Activated T-helper 17 cell treated with anti-CD3 and anti-CD28 coated beads, Interleukin-2, amount 50 U/mL, for 72 hours (primary cell): ENCODE measurements around the gene SH3RF3. TPM values are rescaled to one million over a fixed set of nuclear protein-coding genes. Genes with fewer than 3 reads are reported as not detected.

Source experiments
- ATAC-seq: fragments of 150-1000 bp; cut with Tn5 transposase; replicated peaks from 2 replicates; pipeline ENCODE4 v1.10.0; 2021; ENCODE audit warnings: mild to moderate bottlenecking, moderate library complexity
- H3K27ac Mint-ChIP-seq: one replicate; pipeline ENCODE4 v1.8.0; 2022; ENCODE audit warnings: mixed read lengths
- H3K27me3 Mint-ChIP-seq: one replicate; pipeline ENCODE4 v1.8.0; 2022; ENCODE audit warnings: mixed read lengths
- H3K36me3 Mint-ChIP-seq: one replicate; pipeline ENCODE4 v1.8.0; 2022; ENCODE audit warnings: low read depth, mild to moderate bottlenecking, mixed read lengths
- H3K4me1 Mint-ChIP-seq: one replicate; pipeline ENCODE4 v1.8.0; 2022; ENCODE audit warnings: mixed read lengths
- H3K4me3 Mint-ChIP-seq: one replicate; pipeline ENCODE4 v1.8.0; 2022; ENCODE audit warnings: mild to moderate bottlenecking, mixed read lengths
- H3K9me3 Mint-ChIP-seq: one replicate; pipeline ENCODE4 v1.8.0; 2022; ENCODE audit warnings: mixed read lengths
- total RNA-seq, 2 donors: library from RNA; stranded (reverse); gene quantifications; one replicate each; pipeline ENCODE4 v1.2.3, GENCODE V29; 2022

The SH3RF3 gene
- total RNA-seq, 2 donors from 2014 or later, result 0.05 TPM; not detected in 1

- ATAC-seq, result no peak
- H3K9me3 Mint-ChIP-seq, result no peaks in the 10 kb centered on the region
- H3K36me3 Mint-ChIP-seq, result no peaks in the 10 kb centered on the region
- H3K4me3 Mint-ChIP-seq, result no peak overlapping the region
- no peak overlapping the region for H3K27ac Mint-ChIP-seq
- peaks cover 3% of the 10 kb centered on the region for H3K27me3 Mint-ChIP-seq
- peaks cover 4% of the 10 kb centered on the region for H3K4me1 Mint-ChIP-seq
These were observed 273.2 kb downstream of the SH3RF3 start for GRCh38 chr2:109402180-109402579.

- no peaks in the 10 kb centered on the region for H3K9me3 Mint-ChIP-seq
- no peaks in the 10 kb centered on the region for H3K27me3 Mint-ChIP-seq
- H3K27ac Mint-ChIP-seq, result no peak overlapping the region
- no peaks in the 10 kb centered on the region for H3K36me3 Mint-ChIP-seq
- peak; percentile 27 for ATAC-seq
- H3K4me3 Mint-ChIP-seq, result no peak overlapping the region
- H3K4me1 Mint-ChIP-seq, result peaks cover 4% of the 10 kb centered on the region
These were observed 274.2 kb downstream of the SH3RF3 start for GRCh38 chr2:109402980-109403840.

GRCh38 chr2:109403841-109404201 lies 274.8 kb downstream of the SH3RF3 start:
- no peak overlapping the region for H3K27ac Mint-ChIP-seq
- H3K36me3 Mint-ChIP-seq, result no peaks in the 10 kb centered on the region
- no peak overlapping the region for H3K4me3 Mint-ChIP-seq
- H3K9me3 Mint-ChIP-seq, result no peaks in the 10 kb centered on the region
- peak; percentile 33 for ATAC-seq
- peaks cover 4% of the 10 kb centered on the region for H3K4me1 Mint-ChIP-seq
- no peaks in the 10 kb centered on the region for H3K27me3 Mint-ChIP-seq

- no peak overlapping the region for H3K4me3 Mint-ChIP-seq
- no peaks in the 10 kb centered on the region for H3K27me3 Mint-ChIP-seq
- peaks cover 4% of the 10 kb centered on the region for H3K4me1 Mint-ChIP-seq
- no peak for ATAC-seq
- no peak overlapping the region for H3K27ac Mint-ChIP-seq
- H3K36me3 Mint-ChIP-seq, result no peaks in the 10 kb centered on the region
- no peaks in the 10 kb centered on the region for H3K9me3 Mint-ChIP-seq
These were observed 275.7 kb downstream of the SH3RF3 start for GRCh38 chr2:109404681-109405080.

GRCh38 chr2:109405873-109406272 lies 276.9 kb downstream of the SH3RF3 start:
- Mint-ChIP-seq H3K27me3 (no peaks in the 10 kb centered on the region), H3K4me1 (no peaks in the 10 kb centered on the region), H3K36me3 (no peaks in the 10 kb centered on the region), H3K4me3 (no peak overlapping the region), H3K27ac (no peak overlapping the region), H3K9me3 (no peaks in the 10 kb centered on the region)
- ATAC-seq, result no peak

- H3K27me3 Mint-ChIP-seq, result no peaks in the 10 kb centered on the region
- H3K4me3 Mint-ChIP-seq, result no peak overlapping the region
- ATAC-seq, result no peak
These were observed 277.3 kb downstream of the SH3RF3 start for GRCh38 chr2:109406301-109406700.

GRCh38 chr2:109407276-109408042 lies 278.5 kb downstream of the SH3RF3 start:
- H3K27me3 Mint-ChIP-seq, result no peaks in the 10 kb centered on the region
- no peaks in the 10 kb centered on the region for H3K9me3 Mint-ChIP-seq
- no peaks in the 10 kb centered on the region for H3K4me1 Mint-ChIP-seq
- H3K27ac Mint-ChIP-seq, result no peak overlapping the region
- H3K36me3 Mint-ChIP-seq, result no peaks in the 10 kb centered on the region
- no peak overlapping the region for H3K4me3 Mint-ChIP-seq
- no peak for ATAC-seq

More at GRCh38 chr2:109406301-109406700, 277.3 kb downstream of the SH3RF3 start:
- no peak overlapping the region for H3K27ac Mint-ChIP-seq
- no peaks in the 10 kb centered on the region for H3K9me3 Mint-ChIP-seq
- H3K36me3 Mint-ChIP-seq, result no peaks in the 10 kb centered on the region
- H3K4me1 Mint-ChIP-seq, result no peaks in the 10 kb centered on the region

GRCh38 chr2:109408043-109408335 lies 279.0 kb downstream of the SH3RF3 start:
- Mint-ChIP-seq H3K4me1 (no peaks in the 10 kb centered on the region), H3K36me3 (no peaks in the 10 kb centered on the region), H3K9me3 (no peaks in the 10 kb centered on the region), H3K27me3 (no peaks in the 10 kb centered on the region), H3K4me3 (no peak overlapping the region), H3K27ac (no peak overlapping the region)
- ATAC-seq, result no peak

GRCh38 chr2:109409321-109410038 lies 280.5 kb downstream of the SH3RF3 start:
- no peaks in the 10 kb centered on the region for H3K27me3 Mint-ChIP-seq
- ATAC-seq, result no peak
- H3K9me3 Mint-ChIP-seq, result no peaks in the 10 kb centered on the region
- H3K27ac Mint-ChIP-seq, result no peak overlapping the region
- H3K4me3 Mint-ChIP-seq, result no peak overlapping the region
- H3K4me1 Mint-ChIP-seq, result no peaks in the 10 kb centered on the region
- H3K36me3 Mint-ChIP-seq, result no peaks in the 10 kb centered on the region

- H3K27me3 Mint-ChIP-seq, result no peaks in the 10 kb centered on the region
- no peak overlapping the region for H3K4me3 Mint-ChIP-seq
- H3K9me3 Mint-ChIP-seq, result no peaks in the 10 kb centered on the region
- H3K36me3 Mint-ChIP-seq, result no peaks in the 10 kb centered on the region
- no peak overlapping the region for H3K27ac Mint-ChIP-seq
- no peaks in the 10 kb centered on the region for H3K4me1 Mint-ChIP-seq
- ATAC-seq, result no peak
These were observed 281.2 kb downstream of the SH3RF3 start for GRCh38 chr2:109410039-109410815.

- H3K4me3 Mint-ChIP-seq, result no peak overlapping the region
- no peak for ATAC-seq
- no peaks in the 10 kb centered on the region for H3K27me3 Mint-ChIP-seq
- H3K36me3 Mint-ChIP-seq, result no peaks in the 10 kb centered on the region
- H3K9me3 Mint-ChIP-seq, result no peaks in the 10 kb centered on the region
- H3K27ac Mint-ChIP-seq, result no peak overlapping the region
- no peaks in the 10 kb centered on the region for H3K4me1 Mint-ChIP-seq
These were observed 282.8 kb downstream of the SH3RF3 start for GRCh38 chr2:109411640-109412325.

- Mint-ChIP-seq H3K9me3 (no peaks in the 10 kb centered on the region), H3K36me3 (no peaks in the 10 kb centered on the region), H3K27me3 (peaks cover 3% of the 10 kb centered on the region), H3K4me3 (no peak overlapping the region), H3K27ac (no peak overlapping the region), H3K4me1 (no peaks in the 10 kb centered on the region)
- no peak for ATAC-seq
These were observed 286.6 kb downstream of the SH3RF3 start for GRCh38 chr2:109415581-109416013.

- Mint-ChIP-seq H3K27ac (no peak overlapping the region), H3K4me3 (no peak overlapping the region), H3K36me3 (no peaks in the 10 kb centered on the region), H3K9me3 (no peaks in the 10 kb centered on the region), H3K4me1 (no peaks in the 10 kb centered on the region), H3K27me3 (peaks cover 3% of the 10 kb centered on the region)
- ATAC-seq, result no peak
These were observed 288.8 kb downstream of the SH3RF3 start for GRCh38 chr2:109417701-109418335.
